ENCODE data around the gene GALNT14.

GALNT14 gene

DNA sequence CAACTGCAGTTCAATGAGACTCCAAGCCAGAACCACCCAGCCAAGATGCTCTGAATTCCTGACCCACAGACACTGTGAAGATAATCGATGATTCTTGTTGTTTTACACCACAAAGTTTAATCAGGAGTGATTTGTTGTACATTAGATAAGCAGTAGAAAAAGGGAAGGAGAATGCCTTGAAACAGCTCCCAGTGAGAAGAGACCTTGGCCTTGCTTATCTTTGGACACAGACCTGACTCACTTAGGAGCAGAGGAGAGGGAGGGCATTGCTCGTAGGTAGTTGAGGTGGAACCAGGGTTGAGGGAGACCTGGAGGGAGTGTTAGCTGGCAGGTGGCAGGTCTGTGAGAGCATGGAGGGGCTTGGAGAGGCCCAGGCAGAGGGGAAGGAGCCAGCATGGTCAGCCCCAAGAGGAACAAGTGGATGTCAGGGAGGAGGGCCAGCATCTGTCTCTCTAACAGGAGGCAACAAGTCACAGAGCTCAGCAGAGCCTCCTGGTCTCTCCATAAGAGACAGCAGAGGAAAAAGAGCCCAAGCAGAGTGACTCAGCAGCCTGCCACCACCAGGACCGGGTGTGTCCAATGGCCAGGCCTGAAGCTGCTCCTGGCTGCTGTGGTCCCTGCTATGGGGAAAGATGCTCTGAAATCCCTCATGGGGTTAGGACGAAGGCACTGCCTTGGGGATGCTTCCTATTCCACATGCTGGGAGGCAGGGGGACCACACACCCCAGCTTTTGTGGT is 169.4 kb downstream of the GALNT14 start:
- no peak for DNase-seq

DNA sequence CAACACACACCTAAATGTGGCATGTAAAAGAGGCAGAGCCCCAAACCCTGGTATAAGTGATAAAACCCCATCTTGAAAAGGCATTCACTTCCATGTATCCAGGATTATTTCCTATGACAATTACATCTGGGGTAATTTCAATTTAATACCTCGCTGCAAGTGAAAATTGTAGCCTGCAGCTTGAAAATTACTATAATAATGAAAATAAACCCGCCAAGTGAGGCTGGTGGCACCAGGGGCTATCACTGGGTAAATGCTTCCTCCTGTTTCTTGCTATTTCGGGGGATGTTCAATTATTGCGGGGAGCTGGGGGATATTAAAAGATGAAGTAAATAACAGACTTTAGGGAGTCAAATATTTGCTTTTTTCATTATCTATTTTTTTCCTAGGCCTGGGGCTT is 171.5 kb downstream of the GALNT14 start:
- DNase-seq: no peak

DNA sequence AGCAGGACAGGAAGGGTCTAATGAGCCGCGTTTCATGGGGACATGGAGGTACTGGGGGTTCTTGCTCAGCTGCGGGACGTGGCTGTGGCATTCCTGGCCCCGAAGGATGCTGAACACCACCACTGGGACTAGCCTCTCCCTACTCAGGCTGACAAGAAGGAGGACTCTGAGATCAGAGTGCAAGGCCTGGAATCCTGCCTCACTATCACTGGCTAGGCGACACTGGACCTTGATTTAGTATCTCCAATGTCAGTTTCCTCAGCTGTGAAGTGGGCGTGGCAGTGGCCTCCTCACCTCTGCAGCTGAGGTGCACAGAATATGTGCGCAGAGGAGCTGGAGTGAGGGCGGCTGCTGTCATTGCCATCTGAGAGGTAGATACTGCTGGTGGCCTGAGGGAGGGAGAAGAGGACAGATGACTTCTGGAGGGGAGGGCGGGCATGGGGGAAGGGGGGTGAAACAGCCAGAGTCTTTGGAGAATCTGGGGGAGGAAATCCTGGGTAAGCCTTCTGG is 173.2 kb downstream of the GALNT14 start:
- no peak for DNase-seq

DNA sequence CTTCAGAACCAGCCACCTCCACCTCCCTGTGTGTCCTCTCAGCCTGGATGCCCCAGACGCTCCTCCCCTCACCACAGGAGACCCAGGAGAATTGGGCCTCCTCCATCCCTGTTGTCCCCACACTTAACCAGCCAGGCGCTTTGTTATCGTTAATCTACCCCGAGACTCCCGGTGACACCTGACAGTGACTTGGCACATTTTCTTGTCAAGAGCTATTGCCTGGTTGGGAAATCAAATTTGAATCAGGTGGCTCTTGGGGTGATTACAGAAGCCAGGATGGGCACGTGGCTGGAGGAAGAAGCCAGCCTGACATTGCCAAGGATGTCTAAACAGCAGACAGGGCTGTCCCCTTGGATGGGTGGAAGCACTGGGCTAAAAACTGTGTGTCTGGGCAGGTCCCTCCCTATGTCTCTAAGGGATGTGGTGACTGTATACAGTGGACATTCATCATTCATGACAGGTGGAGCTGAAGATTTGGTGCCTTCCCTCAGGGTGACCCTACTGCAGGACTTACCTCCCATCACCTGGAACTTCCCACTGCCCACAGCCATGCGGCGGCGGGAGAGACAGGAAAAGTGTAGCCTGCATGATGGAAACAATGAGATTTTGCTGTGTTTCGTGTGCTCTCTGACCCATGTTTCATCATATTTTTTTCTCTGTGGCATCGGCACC is 173.8 kb downstream of the GALNT14 start:
- DNase-seq: no peak

DNA sequence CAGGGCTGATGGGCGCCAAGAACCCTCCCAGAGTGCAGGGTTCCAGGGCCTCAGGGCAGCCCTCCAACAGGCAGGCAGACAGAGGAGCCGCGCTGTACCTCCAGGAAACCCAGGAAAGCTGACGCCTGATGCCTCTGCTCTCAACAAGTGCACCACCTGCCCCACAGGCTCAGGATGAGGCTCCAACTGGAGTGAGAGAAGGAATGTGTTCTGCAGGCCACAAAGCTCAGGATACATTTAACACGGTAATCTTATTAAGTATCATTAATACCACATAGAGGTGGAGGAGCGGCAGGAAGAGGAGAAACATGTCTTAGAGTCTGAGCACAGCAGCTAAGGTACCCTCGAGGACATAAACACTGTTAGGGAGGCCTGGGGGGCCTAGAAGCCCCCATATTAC is 175.1 kb downstream of the GALNT14 start:
- DNase-seq: no peak

DNA sequence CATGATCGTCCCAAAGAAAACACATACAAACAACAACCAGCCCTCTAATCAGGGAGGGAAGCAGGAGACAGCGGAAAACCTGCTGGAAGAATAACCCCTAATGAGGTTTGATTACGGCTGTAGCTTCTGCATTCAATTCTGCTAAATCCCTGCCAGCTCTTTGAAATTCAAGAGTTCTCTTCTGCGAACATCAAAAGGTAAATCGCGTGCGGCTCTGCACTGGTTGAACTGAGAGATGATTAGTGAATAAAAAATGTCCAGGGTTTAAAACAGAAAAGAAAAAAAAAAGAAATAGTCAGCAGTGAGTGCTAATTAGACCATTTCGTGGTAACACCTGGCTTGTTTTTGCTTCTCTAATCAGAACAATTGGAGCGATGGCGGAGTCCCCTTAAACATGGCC is 178.0 kb downstream of the GALNT14 start:
- no peak for DNase-seq

DNA sequence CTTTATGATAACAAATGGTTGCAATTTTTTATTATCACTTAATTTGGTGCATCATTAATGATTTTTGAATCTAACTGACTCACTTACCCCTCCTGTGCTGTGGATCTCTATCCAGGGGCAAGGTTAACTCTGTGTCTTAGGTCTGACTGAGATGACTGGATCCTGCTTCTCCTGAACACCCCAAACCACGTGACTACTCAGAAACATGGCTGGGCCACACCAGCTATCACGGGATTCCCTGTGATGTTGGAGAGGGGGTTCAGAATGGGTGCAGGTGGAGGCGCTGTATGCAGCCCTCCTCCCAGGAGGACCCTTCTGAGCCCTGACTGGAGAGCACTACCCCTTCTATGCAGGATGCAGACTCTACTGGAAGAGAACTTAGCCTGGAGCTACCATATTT is 178.6 kb downstream of the GALNT14 start:
- DNase-seq: no peak

DNA sequence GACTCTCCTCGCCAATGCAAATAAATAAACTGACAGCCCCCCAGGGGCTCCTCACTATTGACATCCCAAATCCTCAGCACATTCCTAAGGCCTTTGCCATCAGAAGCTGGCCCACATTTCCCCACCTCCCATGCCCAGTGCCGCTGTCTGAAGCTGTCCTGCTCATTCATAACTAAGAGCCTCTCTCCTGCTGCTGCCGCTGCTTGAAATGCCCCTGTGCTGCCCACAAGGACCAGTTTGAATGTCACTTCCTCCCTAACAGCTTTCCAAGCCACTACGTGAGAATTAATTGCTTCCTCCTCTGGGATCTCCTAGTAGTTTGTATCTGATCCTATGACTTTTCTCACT is 179.3 kb downstream of the GALNT14 start:
- no peak for DNase-seq

DNA sequence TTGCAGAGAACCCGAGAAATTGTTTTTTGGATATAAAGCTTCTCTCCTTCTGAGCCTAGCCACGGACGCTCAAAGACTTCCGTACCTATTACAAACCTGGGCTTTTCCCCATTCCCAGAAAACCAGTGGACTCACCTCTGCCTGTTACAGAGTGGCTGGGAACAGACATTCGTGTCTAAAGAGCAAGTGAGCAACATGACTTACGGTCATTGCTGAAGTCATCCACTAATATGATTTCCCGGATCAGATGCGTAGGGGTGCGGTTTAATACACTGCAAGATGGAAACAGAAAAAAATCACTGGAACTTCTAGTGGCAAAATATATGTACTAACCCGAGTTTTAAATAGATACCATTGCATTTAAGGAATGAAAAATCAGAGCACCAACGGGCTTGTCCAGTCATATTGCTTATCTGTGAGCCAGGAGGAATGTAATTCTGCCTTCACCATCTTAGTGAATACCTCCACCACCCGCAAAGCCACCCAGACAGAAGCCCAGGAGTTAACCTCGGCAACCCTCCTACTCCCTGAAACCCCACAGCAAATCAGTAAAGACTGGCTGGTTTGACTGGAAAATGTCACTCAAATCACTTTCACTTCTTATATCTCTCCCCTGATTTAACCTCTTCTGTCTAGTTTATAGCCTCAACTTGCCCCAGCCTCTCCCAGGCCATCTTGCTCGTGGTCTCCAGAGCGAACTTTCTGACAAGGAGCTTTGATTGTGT is 179.9 kb downstream of the GALNT14 start:
- no peak for DNase-seq

DNA sequence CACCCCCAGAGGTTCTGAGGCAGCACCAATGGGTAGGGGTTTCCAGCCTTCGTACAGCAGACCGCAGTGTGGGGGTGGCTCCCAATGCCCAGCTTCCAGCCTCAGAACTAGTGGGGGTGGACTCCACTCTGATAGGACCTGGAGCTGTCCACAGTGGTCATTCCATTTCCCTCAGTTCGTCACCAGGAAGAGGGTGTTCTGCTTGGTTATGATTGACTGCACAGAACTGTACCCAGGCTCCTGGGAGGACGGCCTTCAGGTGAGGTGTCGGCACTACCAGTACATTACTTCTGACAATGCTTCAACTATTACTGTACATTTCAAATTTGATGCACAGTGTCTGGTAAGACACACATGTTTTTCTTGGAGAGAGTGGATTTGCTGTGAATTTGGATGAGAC is 180.6 kb downstream of the GALNT14 start:
- no peak for DNase-seq

DNA sequence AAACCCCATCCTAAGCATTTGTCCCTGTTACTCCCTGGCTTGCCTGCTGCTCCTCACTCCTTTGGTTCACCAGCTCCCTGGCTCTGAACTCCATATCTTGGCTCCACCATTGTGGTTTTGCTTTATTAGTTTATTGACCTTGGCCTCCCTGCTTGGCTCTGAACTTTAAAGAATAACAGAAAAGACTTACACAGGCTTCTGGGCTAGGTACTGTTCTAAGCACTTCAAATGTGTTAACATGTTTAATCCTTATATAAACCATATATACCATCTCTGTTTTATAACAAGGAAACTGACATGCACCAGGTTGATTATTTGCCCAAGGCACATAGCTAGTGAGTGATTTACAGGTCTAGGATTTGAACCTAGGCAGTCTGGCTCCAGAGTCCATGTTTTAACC is 181.2 kb downstream of the GALNT14 start:
- no peak for DNase-seq

DNA sequence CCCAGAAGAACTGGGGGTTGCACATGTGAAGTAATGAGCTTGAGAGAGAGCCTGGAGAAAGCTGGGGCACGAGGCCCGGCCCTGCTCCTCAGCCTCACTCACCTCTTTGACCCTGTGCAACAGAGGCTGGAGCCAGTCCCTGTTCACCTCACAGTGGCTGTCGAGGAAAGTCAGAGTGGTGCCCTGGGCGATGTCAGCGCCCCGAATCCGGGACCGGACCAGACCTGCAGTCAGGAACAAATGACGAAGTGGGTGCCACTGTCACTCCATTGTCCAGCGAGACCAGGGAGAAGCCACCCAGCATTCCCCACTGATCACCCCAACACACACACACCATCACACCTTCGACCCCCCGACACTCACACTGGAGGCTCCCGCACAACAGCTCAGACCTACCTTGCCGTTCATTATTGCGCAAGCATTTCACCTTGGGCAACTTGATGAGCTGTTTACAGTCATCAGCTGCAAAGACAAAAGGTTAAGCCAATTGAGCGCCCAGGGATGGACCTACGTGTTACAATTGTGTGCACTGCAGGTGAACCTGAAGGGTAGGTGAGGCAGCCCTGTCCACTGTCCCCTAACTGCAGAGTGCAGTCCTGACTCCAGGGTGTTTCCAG is 182.6 kb downstream of the GALNT14 start:
- no peak for DNase-seq

DNA sequence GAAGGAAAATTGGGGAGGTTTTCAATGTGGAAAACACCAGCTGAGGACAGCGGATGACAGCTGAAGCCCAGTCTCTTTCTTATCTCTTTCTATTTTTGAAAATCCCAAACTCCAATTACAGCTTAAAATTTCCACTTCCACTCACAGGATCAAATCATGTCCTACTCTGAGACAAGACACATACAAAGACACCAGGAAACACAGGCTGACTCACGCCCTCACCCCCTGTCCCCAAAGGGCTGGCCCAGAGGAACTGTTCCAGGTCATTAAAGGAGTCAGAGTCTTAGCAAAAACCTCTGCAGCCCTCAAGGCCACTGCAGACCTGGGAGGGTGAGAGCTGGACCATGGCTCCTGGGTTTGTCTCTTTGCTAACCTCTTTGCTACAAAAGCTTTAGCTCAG is 187.9 kb downstream of the GALNT14 start:
- no peak for DNase-seq

DNA sequence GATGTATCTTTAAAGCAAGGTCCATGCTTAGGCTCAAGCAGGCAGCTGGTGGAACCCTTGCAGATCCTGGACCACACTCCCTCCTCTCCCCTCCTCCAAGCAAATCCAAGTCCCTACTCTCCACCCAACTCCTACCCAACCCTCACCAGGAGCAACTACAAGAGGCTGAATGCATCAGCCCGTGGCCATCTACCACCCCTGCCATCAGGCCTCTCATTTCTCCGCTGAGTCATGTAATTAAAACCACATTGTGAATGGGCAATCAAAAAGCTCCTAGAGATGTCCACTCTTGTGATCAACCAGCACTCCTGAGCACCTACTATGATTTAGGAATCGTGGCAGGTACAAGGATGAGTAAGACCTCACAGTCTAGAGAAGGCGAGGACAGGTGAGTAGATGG is 188.8 kb downstream of the GALNT14 start:
- no peak for DNase-seq

DNA sequence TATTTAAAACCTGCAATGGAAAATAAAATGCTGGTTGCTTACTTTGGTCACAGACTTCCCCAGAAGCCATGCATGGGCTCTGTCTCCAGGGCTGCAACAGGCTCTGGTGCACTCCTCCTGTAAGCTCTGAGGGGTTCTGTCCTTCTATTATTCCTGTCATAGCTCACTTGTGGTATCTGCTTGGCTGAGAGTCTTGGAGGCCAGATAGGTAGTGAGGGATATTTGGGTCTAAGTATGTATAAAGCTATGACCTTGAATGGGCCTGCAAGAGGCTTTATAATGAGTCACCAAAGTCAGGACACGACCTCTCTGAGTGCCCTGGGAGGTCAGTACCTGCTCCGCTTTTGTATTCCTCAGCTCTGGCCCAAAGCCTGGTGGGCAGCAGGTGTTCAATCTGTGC is 189.4 kb downstream of the GALNT14 start:
- DNase-seq: no peak

DNA sequence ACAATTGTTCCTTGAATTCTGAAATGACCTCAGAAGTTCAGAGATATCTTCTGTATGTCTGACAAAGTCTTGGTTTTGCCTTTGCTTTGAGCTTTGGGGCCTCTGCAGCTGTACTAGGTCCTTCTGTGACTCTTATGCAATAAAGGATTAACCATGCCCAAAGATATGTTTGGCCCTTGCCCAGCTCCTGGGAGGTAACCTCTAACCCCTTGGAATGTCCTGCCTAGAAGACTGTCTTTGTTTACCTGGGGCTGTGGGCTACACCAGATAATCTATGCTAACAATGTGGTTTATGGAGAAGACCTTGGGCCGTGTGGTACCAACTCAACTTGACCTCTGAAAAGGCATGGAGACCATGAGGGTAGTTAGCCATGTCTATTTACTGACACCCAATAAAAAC is 190.1 kb downstream of the GALNT14 start:
- no peak for DNase-seq

DNA sequence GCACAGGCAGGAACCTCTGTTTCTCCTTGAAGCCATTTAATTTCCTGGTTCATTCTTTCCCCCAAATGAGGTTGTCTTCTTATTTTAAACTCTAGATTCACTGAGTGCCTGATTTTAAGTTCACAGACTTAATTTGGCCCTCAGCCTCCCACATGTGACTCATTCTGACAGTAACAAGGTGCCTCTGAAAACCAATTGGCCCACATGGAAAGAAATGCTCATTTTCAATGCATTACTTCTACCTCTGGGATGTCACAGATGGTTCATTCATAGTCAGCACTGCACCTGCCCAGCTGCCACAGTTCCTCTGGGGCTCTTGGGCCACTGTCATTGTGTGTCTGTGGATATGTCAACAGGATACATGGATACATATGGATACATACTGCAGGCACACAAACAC is 190.6 kb downstream of the GALNT14 start:
- DNase-seq: no peak

DNA sequence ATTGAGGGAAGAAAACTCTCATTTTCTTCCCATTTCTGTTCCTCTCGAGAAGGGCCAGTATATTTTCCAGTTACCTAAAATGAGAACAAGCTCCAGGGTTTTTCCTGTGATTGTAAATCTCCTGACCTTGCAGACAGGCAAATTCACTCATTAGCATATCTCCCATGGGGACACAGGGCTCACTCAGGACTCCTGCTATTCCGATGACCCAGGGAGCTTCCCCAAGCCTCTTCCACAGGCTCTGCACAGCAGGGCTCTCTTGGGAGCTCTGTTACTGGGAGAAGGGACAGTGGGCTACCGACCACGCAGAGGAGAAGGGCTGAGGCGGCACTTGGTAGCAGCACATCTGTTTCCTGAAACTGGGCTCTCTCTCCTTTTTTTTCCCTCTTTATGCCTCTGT is 195.8 kb downstream of the GALNT14 start:
- no peak for DNase-seq

DNA sequence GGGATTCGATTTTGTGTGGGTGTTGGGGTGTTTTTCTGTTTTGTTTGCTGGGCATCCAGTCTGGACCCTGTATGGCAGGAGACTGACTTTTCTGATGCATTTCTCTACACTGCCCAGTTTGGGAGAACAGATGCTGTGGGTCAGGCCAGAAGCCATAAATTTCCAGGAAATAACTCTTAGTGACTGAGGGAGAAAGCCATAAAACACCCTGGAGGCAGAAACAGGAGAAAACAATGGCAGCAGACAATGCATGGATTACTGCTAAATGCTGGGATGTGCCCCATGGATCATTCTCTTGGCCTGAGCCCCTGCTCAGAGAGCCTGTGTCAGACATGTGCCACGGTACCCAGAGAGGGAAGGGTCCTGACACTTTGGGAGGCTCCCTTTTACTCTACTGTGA is 197.4 kb downstream of the GALNT14 start:
- no peak for DNase-seq

DNA sequence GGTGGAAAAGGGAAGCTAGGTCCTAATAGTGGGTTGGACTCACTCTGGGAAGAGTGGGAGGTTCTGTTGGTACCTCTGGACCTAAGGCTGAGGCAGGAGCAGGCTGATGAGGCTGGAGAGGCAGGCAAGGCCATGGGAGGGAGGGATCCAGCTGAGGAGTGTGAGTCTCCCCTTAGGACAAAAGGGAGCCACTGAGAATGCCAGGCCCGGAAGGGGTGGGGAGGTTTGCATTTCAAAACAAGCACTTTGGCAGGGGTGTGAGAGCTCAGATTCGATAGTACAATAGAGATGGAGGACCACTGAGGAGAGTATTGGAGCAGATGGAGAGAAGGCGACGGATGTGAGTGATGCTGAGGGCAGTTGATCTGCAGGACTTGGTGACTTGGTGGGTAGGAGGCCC is 198.9 kb downstream of the GALNT14 start:
- no peak for DNase-seq

DNA sequence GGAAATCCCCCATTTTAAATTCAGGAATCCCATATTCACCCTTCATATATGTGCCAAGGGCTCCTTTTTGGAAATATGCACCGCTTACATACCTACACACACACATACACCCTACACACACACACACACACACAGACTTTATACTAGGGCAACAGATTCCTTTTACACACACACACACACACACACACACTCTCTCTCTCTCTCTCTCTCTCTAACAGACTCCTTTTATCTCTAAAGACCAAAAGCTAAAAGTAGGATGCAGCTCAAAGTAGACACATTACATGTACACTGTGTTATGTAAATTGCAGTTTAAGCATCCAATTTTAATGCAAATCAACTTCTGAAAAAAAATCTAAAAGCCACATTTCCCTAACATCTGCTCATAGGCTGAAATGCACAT is 200.0 kb downstream of the GALNT14 start:
- no peak for DNase-seq

DNA sequence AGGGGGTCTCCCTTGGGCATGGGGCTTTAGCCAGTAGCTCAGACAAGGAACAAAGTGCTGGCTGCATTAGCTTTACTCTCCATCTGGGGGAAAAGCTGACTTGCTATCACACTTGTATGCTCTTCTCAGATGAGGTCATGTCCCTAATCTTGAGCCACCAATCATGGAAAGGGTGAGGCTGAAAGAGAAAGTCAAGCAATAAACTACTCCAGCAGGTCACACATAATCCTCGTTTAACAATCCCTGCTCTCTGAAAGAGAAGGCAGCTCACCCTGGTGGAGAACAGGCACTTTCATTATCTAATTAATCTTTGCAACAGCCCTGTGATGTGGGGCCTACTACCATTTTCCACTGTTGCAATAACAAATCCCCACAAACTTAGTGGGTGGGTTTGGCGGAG is 201.3 kb downstream of the GALNT14 start:
- no peak for DNase-seq

DNA sequence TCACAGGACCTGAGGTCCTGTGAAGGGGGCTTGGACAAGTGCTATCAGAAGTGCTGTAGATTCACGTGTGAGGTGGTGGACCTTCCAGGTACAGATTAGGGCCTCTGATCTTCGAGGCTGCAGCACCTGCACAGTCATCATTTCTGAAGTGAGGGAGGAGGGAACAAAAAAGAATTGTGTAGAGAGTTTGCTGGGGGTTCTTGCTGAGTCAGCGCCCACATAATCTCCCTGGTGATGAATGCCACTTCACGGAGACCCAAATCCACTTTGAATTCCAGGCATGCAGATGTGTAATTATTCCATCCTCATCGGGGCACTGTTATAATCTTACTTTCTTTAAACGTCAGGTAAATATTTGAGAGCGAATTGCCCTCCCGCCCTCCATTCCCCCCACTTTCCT is 202.4 kb downstream of the GALNT14 start:
- DNase-seq: no peak

DNA sequence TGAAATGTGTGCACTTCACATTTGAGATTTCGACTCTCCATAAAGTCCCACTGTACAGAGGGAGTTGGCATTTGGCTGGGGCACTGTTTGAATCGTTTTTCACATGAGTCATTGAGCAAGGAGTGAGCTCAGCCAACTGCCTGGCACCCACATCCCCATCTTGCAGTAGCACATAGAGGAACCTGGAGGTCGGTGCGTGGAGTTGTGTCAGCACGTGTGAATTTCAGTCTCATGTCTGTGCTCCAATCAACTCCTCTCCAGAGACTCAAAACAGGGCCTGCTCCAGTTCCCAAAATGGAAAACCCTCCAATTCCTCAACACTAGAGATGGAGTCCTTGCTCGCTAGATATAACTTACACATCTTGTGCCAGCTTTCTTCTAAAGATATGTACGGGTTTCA is 204.2 kb downstream of the GALNT14 start:
- DNase-seq: no peak
